ENCODE results near the gene SLC37A1. TPM values are rescaled to one million over a fixed set of nuclear protein-coding genes. Genes with fewer than 3 reads are reported as not detected.

SLC37A1 gene
- total RNA-seq, 1 experiment from 2014 or later = 23.5 TPM

GRCh38 chr21:42474043-42474831 is 39.4 kb upstream of the SLC37A1 start:
- H3K4me2 ChIP-seq = peak overlapping the region; percentile 69

GRCh38 chr21:42475036-42475435 is 38.6 kb upstream of the SLC37A1 start:
- ChIA-PET CTCF (no interaction called here), POLR2A (ENCODE audit: unreplicated experiment) (no interaction called here)
- no peak for DNase-seq
- Histone ChIP-seq H3K9me3 (ENCODE audit: insufficient read depth, low read depth) (no peaks in the 10 kb centered on the region), H3K9me2 (ENCODE audit: insufficient read depth) (no peaks in the 10 kb centered on the region), H3K36me3 (ENCODE audit: low read depth) (no peaks in the 10 kb centered on the region), H3K27ac (peak overlapping the region; percentile 79), H3F3A (ENCODE audit: insufficient read depth, low read depth) (peaks cover 17% of the 10 kb centered on the region), H3K4me2 (peak overlapping the region; percentile 69), H4K20me1 (ENCODE audit: insufficient read depth) (no peaks in the 10 kb centered on the region), H3K4me1 (replicated peaks; ENCODE audit: insufficient read depth) (peaks cover 24% of the 10 kb centered on the region), H3K27me3 (ENCODE audit: insufficient read depth, low read depth) (no peaks in the 10 kb centered on the region), H2AFZ (no peak overlapping the region), H3K4me3 (no peak overlapping the region), H3K79me2 (ENCODE audit: low read depth) (no peaks in the 10 kb centered on the region)
- intact Hi-C loops (cut with micrococcal nuclease; ENCODE audit: unreplicated experiment) = loop anchor here (2.0 kb wide), 2 partner anchors 22 to 44 kb away; partner anchors contain the start of gene RSPH1
- TF ChIP-seq EZH2 (IDR thresholded peaks at IDR 0.05; ENCODE audit: low read depth) (no peak), CTCF (conservative IDR thresholded peaks at IDR 0.05) (no peak)
- no TSS peak for BruUV-seq (replicated peaks)

More at GRCh38 chr21:42474043-42474831, 39.4 kb upstream of the SLC37A1 start:
- TF ChIP-seq EZH2 (IDR thresholded peaks at IDR 0.05; ENCODE audit: low read depth) (no peak), CTCF (conservative IDR thresholded peaks at IDR 0.05) (no peak)
- Histone ChIP-seq H3K36me3 (ENCODE audit: low read depth) (no peaks in the 10 kb centered on the region), H4K20me1 (ENCODE audit: insufficient read depth) (no peaks in the 10 kb centered on the region), H3K4me3 (no peak overlapping the region), H3K27ac (peak overlapping the region; percentile 79), H3K9me2 (ENCODE audit: insufficient read depth) (no peaks in the 10 kb centered on the region), H3K79me2 (ENCODE audit: low read depth) (no peaks in the 10 kb centered on the region), H3K9me3 (ENCODE audit: insufficient read depth, low read depth) (no peaks in the 10 kb centered on the region), H2AFZ (0 out of 2 replicates have a peak overlapping the region, but pooled peaks have one; percentile 4), H3K27me3 (ENCODE audit: insufficient read depth, low read depth) (no peaks in the 10 kb centered on the region), H3F3A (ENCODE audit: insufficient read depth, low read depth) (peaks cover 25% of the 10 kb centered on the region), H3K4me1 (replicated peaks; ENCODE audit: insufficient read depth) (peaks cover 32% of the 10 kb centered on the region)
- DNase-seq = peak; percentile 82 to 95
- BruUV-seq (replicated peaks) = no TSS peak
- intact Hi-C loops (cut with micrococcal nuclease; ENCODE audit: unreplicated experiment) = loop anchor here (2.0 kb wide), 2 partner anchors 23 to 45 kb away; partner anchors contain the start of gene RSPH1
- CTCF ChIA-PET = no interaction called here
- POLR2A ChIA-PET (ENCODE audit: unreplicated experiment) = interaction anchor here (0.9 kb wide), 1 partner anchor 23 kb away, joined by 4 read pairs; no protein-coding TSS in a partner anchor

- Histone ChIP-seq H3K36me3 (ENCODE audit: low read depth) (no peaks in the 10 kb centered on the region), H3K9me3 (ENCODE audit: insufficient read depth, low read depth) (no peaks in the 10 kb centered on the region), H3K4me1 (replicated peaks; ENCODE audit: insufficient read depth) (peaks cover 21% of the 10 kb centered on the region), H3K27me3 (ENCODE audit: insufficient read depth, low read depth) (no peaks in the 10 kb centered on the region), H3K4me3 (no peak overlapping the region), H4K20me1 (ENCODE audit: insufficient read depth) (no peaks in the 10 kb centered on the region), H3K79me2 (ENCODE audit: low read depth) (no peaks in the 10 kb centered on the region), H3F3A (ENCODE audit: insufficient read depth, low read depth) (peaks cover 14% of the 10 kb centered on the region), H2AFZ (no peak overlapping the region), H3K27ac (no peak overlapping the region), H3K9me2 (ENCODE audit: insufficient read depth) (no peaks in the 10 kb centered on the region), H3K4me2 (no peak overlapping the region)
- BruUV-seq (replicated peaks) = no TSS peak
- CTCF ChIA-PET = interaction anchor here (0.7 kb wide), 1 partner anchor 19 kb away, joined by 6 read pairs; no protein-coding TSS in a partner anchor
- POLR2A ChIA-PET (ENCODE audit: unreplicated experiment) = no interaction called here
- DNase-seq = no peak
- TF ChIP-seq CTCF (conservative IDR thresholded peaks at IDR 0.05) (no peak), EZH2 (IDR thresholded peaks at IDR 0.05; ENCODE audit: low read depth) (no peak)
- intact Hi-C loops (cut with micrococcal nuclease; ENCODE audit: unreplicated experiment) = loop anchor here (2.0 kb wide), 2 partner anchors 21 to 43 kb away; partner anchors contain the start of gene RSPH1
These were observed 37.9 kb upstream of the SLC37A1 start for GRCh38 chr21:42475526-42476387.
